Hippocampal formation (tissue), 2 donors: ENCODE results near the gene STK25.
"Not testable (repeated sequence)": the region's sequence is repeated elsewhere in the genome, so short reads cannot be mapped to it uniquely, and the experiment has no call there.

Experiments used
- DNase-seq, 2 donors: peaks; one replicate each; lab custom pipeline; 2025; lab: John Stamatoyannopoulos, UW

STK25 gene

DNA sequence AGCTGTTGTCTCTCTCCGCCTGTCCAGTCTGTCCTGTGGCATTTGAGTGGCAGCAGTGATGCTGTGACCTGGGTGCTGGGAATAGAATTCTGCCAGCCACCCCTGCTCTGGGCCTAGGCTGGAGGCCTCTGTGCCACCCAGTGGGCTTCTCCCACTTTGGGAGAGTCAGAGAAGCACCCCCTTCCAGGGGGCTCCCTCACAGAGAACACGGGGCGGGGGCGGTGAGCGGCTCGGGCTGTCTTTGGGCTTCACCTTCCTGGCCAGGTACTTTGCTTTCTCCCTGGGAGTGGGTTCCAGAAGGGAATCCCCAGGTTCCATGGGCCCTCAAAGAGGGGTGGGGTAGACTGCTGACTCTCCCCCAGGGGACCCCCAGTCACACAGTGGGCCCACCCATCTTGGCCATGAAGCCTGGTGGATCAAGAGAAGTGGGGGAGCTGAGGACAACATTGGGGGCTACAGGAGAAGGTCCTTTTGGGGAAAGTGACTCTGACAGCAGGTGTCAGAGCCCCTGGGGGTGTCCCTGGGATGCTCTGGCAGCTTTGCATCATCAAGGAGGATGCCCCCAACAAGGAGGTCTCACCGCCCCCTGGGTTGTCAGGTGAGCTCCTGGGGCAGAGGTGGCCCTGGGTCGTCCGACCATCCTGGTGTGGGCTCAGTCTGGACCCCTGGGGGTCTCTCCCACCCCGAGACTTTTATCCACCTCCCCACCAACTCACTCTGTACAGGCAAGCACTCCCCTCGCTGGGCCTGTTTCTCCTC lies 31.4 kb upstream of the STK25 start:
- DNase-seq, result no peak

GRCh38 chr2:241538838-241539615 lies 30.6 kb upstream of the STK25 start:
- DNase-seq, result no peak

DNA sequence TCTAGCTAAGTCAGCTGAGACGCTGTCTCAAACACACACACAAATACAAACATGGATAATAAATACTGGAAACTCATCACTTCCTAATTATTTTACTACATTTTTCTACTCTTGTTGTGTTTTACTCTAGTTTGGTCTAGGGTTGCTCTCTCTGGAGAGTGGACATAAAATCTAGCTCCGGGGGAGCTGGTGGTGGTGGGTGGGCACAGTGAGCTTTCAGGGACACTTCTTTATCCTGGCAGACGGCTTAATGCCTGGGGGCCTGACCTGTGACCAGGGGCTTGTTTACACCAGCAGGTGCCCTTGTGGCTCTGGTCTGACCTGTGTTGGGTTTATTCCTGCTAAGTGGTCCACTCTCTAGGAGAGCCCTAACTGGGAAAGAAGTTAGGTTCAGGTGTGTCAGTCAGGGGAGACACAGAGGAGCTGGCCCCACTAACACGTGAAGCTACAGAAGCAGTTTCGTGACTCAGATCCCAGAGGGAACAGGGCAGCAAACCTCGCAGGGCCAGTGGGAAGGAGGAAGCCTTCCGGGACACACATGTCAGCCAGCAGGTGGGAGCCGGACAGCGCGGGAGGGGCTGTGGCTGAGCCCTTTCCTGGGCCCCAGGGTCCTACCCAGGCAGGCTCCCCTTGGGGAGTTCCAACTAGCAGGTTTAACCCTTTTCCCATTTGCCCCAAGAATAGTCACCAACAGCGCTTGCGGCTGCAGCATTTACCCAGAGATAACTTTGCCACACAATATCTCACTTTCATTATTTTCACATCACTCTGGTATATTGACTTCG lies 27.7 kb upstream of the STK25 start:
- no peak for DNase-seq

DNA sequence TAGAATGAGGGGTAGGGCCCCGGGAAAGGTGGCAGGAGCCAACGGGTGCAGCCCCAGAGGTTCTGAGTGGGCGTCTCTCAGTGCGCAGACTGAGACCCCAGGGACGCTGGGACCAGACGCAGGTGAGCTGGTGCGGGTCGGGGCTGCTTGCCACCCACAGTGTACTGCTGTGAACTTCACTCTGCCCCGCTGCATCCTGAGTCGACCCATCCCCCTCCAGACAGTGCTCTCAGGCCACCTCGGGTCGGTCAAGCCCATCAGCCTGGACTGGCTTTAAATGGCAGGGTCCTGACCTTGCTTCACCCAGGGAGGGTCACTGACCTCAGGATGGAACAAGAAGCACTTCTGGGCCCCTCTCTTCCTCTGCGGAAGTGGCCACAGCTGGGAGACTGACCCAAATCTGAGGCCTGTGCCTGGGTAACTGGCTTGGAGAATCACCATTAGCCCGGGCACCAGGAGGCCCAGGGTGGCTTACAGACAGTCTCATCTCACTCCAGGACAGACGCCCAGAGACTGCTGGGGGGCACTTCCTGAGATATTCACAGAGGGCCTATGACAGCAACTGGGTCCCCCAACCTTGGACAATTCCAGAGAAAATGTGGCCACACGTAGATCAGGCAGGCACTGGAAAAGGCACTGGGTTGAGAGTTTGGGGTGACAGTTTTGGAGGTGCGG lies 26.5 kb upstream of the STK25 start:
- DNase-seq, result no peak

DNA sequence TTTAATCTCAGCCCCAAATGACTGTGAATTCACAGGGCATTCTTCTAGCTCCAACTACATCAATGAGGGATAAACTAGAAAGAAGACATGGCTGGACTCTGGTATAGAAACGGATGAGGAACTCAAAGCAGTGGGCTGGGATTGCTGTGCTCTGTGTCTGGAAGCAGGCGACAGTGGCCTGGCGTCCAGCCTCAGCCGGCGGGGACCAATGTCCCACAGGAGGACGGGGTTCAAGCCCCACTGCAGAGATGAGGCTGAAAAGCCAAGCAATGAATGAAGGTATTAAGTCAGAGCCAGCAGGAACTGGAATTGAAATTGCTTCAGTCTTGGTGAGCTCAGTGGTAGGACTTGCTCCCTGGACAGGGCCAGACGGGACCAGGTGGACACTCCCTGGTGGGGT lies 25.9 kb upstream of the STK25 start:
- no peak for DNase-seq

- no peak for DNase-seq
These were observed 24.6 kb upstream of the STK25 start for GRCh38 chr2:241532733-241533601.

DNA sequence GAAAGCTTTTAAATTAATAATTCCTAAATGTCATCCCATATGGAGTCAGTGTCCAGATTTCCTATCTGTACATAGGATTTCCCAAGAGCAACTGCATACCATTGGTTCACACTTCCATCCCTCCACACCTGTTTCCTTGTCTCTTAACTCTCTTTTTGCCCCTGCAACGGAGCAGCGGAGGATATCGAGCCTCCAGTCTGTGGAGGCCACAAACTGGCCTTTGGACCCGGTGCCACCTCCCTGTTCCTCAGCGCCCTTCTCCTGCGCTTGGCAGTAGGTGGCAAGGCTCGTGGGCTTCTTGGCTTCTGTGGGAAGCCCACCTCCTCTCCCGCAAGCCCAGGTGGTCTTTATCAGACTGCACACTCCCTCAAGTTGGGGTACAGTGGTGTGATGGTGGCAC lies 23.8 kb upstream of the STK25 start:
- DNase-seq, result no peak

DNA sequence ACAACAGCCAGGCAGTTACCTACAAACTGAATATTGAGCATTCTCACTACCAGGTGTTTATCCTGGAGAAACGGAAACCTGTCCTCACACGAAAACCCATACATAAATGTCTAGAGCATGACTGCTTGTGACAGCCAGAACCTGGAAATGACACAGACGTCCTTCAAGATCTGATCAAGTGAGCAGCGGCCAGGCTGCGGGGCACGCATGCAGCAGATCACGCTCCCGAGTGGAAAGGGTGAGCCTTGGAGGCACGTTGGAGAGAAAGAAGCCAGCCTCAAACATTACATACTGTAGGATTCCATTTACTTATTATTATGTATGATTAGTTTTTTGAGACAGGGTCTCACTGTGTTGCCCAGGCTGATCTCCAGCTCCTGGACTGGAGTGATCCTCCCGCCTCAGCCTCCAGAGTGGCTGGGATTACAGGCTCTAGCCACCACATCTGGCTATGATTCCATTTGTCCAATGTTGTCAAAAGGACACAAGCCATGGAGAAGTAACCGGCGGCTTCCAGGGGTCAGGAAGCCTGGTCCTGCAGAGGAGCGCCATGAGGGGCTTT lies 22.9 kb upstream of the STK25 start:
- no peak for DNase-seq

GRCh38 chr2:241530571-241530970 lies 22.2 kb upstream of the STK25 start:
- DNase-seq, result no peak

DNA sequence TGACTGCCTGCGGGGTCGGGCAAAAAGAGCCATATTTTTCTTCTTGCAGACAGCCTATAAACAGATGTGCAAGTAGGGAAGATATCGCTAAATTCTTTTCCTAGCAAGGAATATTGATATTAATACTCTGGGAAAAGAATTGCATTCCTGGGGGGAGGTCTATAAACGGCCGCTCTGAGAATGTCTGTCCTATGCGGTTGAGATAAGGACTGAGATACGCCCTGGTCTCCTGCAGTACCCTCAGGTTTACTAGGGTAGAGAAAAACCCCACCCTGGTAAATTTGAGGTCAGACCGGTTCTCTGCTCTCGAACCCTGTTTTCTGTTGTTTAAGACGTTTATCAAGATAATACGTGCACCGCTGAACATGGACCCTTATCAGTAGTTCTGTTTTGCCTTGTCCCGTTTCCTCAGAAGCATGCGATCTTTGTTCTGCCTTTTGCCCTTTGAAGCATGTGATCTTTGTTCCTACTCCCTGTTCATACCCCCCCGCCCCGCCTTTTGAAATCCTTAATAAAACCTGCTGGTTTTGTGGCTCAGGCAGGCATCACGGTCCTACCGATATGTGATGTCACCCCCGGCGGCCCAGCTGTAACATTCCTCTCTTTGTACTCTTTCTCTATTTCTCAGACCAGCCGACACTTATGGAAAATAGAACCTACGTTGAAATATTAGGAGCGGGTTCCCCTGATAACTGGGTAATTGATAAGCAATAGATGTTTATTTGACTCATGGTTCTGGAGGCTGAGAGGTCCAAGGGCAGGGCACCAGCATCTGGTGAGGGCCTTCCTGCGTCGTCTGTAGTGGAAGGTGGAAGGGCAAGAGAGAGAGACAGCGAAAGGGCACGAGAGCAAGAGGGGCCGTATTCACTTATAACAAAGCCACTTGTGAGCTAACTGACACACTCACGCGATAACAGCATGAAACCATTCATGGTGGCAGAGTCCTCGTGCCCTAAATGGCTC lies 17.7 kb upstream of the STK25 start:
- DNase-seq, result not testable (repeated sequence)

DNA sequence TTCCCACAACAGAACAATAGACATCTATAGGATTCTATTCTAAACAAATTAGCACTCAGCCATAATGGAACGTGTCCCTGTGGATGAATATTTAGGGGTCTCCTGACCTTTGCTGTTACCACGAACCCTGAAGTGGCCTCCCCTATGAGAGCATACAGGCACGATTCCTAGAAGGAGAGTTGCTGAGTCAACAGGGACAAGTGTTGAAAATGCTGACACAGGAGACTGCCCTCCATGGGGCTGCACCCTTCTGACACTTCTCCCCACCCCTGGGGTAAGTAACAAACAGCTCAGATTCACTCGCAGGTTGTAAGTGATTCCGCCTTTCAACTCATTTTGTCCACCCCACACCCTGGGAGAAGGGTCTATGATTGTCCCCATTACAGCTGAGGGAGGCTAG lies 14.1 kb upstream of the STK25 start:
- DNase-seq, result no peak

- DNase-seq, result no peak
These were observed 11.3 kb upstream of the STK25 start for GRCh38 chr2:241519669-241520068.

GRCh38 chr2:241517297-241517696 lies 8.9 kb upstream of the STK25 start:
- DNase-seq, result no peak

DNA sequence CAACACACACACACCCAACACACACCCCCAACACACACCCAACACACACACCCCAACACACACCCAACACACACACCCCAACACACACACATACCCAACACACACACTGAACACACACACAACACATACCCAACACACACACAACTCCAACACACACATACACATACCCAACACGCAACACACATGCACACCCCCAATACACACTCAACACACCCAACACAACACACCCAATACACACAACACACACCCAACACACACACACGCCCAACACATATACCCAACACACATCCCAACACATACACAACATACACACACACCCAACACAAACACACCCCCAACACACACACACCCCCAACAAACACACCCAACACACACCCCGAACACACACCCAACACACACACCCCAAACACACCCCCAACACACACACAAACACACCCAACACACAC lies 8.2 kb upstream of the STK25 start:
- no peak for DNase-seq

- DNase-seq, result no peak
These were observed 6.8 kb upstream of the STK25 start for GRCh38 chr2:241514986-241515737.

GRCh38 chr2:241514553-241514952 lies 6.2 kb upstream of the STK25 start:
- no peak for DNase-seq

DNA sequence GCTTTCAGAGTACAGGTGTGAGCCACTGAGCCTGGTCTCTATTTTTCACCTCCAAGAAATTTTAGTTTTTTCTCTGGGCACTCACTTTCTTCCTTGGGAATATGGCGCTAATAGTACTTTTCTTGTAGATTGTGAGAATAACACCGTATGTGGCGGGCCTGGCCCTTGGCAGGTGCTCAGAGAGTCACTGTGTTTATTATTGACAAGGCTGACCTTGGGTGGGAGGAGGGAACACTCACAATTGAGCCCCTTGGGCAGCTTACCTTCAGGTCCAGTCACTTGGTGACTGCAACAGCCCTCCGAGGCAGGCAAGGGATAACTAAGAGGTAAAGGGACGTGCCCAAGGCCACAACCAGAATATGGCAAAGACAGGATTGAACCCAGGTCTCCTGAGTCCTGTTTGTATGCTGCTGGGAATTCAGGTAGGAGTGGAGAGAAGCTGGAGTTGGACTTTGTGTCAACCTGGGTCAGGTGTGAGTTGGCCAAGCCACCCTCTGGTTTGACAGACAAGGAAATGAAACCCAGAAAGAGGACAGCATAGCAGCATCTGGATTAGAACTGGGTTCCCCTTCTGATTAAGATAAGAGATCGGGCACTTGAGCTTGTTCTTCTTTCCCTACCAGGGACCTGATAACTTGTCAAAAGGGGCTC lies 2.8 kb upstream of the STK25 start:
- no peak for DNase-seq

- DNase-seq, result no peak
These were observed 886 bp upstream of the STK25 start for GRCh38 chr2:241509155-241509784.
